MM.1S (cell line): ENCODE measurements around the gene ADAMTS18.

Experiments
- EZH2 ChIP-seq: fragments of 300-600 bp; sonication (generic); optimal IDR thresholded peaks from 2 replicates; pipeline ENCODE3; 2017; ENCODE audit warnings: low read depth, mild to moderate bottlenecking, antibody characterized with exemption, low read length, mixed read lengths
- EZH2phosphoT487 ChIP-seq: fragments of 300-600 bp; sonication (generic); IDR thresholded peaks from 2 replicates; pipeline ENCODE4 v1.6.1; 2018; ENCODE audit warnings: antibody characterized with exemption, low read length
- TF ChIP-seq, protein P1 (sequence below): fragments of 300-600 bp; sonication (generic); IDR thresholded peaks from 2 replicates; pipeline ENCODE4 v1.5.1; 2016; ENCODE audit warnings: antibody characterized with exemption, low read length, mixed read lengths

- TF ChIP-seq EZH2phosphoT487: no peak
- TF ChIP-seq, protein P1, sequence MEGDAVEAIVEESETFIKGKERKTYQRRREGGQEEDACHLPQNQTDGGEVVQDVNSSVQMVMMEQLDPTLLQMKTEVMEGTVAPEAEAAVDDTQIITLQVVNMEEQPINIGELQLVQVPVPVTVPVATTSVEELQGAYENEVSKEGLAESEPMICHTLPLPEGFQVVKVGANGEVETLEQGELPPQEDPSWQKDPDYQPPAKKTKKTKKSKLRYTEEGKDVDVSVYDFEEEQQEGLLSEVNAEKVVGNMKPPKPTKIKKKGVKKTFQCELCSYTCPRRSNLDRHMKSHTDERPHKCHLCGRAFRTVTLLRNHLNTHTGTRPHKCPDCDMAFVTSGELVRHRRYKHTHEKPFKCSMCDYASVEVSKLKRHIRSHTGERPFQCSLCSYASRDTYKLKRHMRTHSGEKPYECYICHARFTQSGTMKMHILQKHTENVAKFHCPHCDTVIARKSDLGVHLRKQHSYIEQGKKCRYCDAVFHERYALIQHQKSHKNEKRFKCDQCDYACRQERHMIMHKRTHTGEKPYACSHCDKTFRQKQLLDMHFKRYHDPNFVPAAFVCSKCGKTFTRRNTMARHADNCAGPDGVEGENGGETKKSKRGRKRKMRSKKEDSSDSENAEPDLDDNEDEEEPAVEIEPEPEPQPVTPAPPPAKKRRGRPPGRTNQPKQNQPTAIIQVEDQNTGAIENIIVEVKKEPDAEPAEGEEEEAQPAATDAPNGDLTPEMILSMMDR: no peak
- TF ChIP-seq EZH2: no peak
These were observed 40.9 kb downstream of the ADAMTS18 start for GRCh38 chr16:77393955-77394354.
